DMS153 (cell line): ENCODE measurements around the gene ECSCR.
"Not testable (repeated sequence)": the region's sequence is repeated elsewhere in the genome, so short reads cannot be mapped to it uniquely, and the experiment has no call there.

Source experiments
- DNase-seq: peaks from one replicate; lab custom pipeline; 2025; lab: John Stamatoyannopoulos, UW

The ECSCR gene

GRCh38 chr5:139413963-139414362 is 48.6 kb downstream of the ECSCR start:
- no peak for DNase-seq

GRCh38 chr5:139413153-139413552 is 49.4 kb downstream of the ECSCR start:
- no peak for DNase-seq

- DNase-seq: no peak
Measured at GRCh38 chr5:139410993-139411828, 51.3 kb downstream of the ECSCR start.

GRCh38 chr5:139410121-139410992 is 52.2 kb downstream of the ECSCR start:
- DNase-seq: no peak

- DNase-seq: not testable (repeated sequence)
Measured at GRCh38 chr5:139409116-139409515, 53.4 kb downstream of the ECSCR start.

GRCh38 chr5:139408191-139408590 is 54.4 kb downstream of the ECSCR start:
- no peak for DNase-seq

GRCh38 chr5:139407517-139407916 is 55.0 kb downstream of the ECSCR start:
- no peak for DNase-seq

GRCh38 chr5:139406963-139407362 is 55.6 kb downstream of the ECSCR start:
- DNase-seq: no peak

GRCh38 chr5:139404484-139404840 is 58.1 kb downstream of the ECSCR start:
- no peak for DNase-seq

GRCh38 chr5:139403787-139404483 is 58.6 kb downstream of the ECSCR start, which contains the start of gene SPATA24:
SPATA24 (minus strand) TSS chr5:139404089; CDS start chr5:139404060, 29 bp downstream.
- peak; percentile 72 for DNase-seq

- DNase-seq: no peak
Measured at GRCh38 chr5:139403418-139403786, 59.1 kb downstream of the ECSCR start.

- no peak for DNase-seq
Measured at GRCh38 chr5:139402561-139403158, 59.9 kb downstream of the ECSCR start.

- no peak for DNase-seq
Measured at GRCh38 chr5:139401546-139401945, 61.0 kb downstream of the ECSCR start.

- no peak for DNase-seq
Measured at GRCh38 chr5:139399501-139400121, 62.9 kb downstream of the ECSCR start.
